Central memory CD4-positive, alpha-beta T cell (primary cell): ENCODE results near the gene PRKAR1B.
"Not testable (repeated sequence)": the region's sequence is repeated elsewhere in the genome, so short reads cannot be mapped to it uniquely, and the experiment has no call there.

ENCODE experiments used
- DNase-seq: peaks from one replicate; pipeline ENCODE4 v3.0.0; 2022

PRKAR1B gene

DNA sequence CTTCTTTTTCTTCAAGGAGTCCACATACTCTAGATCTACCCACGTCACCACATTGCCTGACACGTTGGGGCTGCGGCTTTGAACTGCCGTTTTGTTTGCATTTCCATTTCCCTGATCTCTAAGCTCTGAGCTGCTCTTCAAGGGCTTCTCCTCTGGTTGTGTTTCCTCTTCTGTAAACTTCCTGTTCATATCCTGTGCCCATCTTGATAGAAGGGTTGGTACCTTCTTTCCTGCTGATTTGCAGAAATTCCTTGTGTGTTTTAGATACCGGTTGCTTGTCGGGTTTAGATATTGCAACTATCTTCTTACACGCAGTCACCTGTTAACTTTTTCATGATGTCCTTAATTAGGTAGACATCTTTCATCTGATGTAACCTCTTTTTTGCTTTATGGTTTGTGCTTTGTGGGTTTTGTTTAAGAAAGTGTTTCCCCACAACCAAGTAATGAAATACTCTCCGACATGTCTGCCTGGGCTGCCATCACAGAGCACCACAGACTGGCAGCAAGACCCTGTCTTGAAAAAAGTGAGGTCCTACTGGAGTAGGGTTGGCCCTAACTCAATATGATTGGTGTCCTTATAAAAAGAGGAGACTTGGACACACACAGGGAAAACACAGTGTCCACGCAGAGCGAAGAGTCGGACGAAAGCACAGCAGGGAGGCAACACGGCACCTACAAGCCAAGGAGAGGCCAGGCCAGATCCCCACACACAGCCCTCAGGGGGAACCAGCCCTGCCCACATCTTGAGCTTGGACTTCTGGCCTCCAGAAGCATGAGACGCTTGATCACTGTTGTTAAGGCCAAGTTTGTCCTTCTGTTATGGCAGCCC is 108.3 kb downstream of the PRKAR1B start:
- DNase-seq, result peak; percentile 89

- no peak for DNase-seq
These were observed 109.2 kb downstream of the PRKAR1B start for GRCh38 chr7:617614-618538.

DNA sequence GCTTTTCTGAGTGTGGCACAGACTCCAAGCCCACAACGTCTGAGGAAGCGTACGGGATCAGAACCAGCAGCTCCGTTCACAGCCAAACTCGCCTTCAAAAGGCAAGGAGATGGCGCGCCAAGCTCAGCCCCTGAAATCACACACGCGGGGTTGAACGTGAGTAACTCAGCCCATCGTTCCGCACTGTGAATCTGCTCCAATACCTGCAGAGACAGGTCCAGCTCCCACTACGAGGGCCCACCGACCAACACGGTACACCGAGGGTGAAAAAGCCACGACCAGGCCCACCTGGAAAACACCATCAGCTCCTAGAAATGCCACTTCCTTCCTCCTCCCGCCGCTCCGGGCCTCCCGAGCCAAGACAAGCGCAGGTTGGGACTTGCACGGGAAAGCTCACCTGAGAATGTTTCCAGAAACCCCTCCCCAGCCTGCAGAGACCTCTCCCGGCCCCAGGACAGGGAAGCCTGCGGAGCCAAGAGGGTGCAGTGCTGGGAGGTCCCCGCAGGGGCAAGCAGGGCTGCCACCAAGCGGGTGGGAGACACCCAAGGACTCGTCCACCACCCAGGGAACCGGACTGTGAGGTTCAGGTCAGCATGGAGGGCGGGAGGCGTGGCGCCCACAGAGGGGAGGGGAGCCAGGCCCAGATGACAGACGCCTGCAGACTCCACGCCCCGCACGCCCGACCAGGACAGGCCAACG is 113.5 kb downstream of the PRKAR1B start:
- DNase-seq, result no peak

- not testable (repeated sequence) for DNase-seq
These were observed 115.2 kb downstream of the PRKAR1B start for GRCh38 chr7:611837-612236.

- DNase-seq, result no peak
These were observed 115.7 kb downstream of the PRKAR1B start for GRCh38 chr7:611281-611810.

GRCh38 chr7:610531-611280 is 116.4 kb downstream of the PRKAR1B start:
- DNase-seq, result no peak

DNA sequence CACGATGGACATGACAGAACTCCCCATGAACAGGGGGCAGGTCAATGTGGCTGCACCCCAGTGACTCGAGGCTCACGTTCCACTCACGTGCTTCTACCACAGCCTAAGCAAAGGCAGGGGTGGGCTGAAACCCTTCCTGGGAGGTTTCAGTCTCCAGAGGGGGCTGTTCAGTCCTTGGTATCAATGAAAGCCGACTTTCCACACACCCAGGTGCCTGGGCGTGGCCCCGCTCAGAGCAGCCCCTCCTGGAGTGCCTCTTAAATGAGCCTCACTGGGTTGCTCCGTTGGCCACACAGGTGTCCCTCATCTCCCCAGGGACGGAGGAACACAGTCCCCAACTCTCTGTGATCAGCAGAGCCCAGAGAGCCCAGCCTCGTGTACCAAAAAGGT is 116.9 kb downstream of the PRKAR1B start:
- DNase-seq, result no peak

- DNase-seq, result no peak
These were observed 117.7 kb downstream of the PRKAR1B start for GRCh38 chr7:609365-609764.

DNA sequence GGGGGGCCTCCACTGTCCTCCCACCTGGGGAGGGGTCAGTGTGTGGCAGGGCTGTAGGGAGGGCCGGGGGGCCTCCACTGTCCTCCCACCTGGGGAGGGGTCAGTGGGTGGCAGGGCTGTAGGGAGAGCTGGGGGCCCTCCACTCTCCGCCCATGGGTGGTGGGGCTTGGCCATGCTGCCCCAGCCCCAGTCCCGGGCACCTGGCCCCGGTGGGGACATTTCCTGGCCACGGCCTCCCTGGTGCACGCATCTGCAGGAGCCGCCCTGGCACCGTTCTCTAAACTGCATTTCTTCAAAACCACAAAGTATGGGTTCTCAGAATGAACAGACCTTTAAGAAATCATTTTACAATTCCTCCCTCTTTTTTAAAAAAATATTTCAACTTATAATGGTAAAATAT is 118.1 kb downstream of the PRKAR1B start:
- DNase-seq, result no peak

GRCh38 chr7:608361-608760 is 118.7 kb downstream of the PRKAR1B start:
- DNase-seq, result no peak

DNA sequence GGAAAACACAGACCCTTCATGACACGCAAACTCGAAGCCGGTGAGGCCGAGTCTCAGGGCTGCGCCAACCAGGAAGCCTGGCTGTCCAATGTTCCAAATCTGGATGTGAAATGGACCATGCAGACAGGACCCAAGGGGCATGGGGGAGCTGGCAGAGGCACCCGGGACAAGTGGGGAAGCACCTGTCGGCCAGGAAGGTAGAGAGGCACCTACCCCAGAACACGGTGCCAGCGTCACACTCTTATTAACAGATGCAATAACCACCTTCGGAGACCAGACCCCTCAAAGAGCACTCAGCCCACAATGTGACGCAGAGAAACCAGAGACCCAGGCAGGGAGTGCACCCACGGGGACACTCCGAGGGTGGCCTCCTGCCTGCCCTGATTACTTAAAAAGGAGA is 119.1 kb downstream of the PRKAR1B start:
- no peak for DNase-seq

GRCh38 chr7:605661-606450 is 121.2 kb downstream of the PRKAR1B start:
- no peak for DNase-seq

DNA sequence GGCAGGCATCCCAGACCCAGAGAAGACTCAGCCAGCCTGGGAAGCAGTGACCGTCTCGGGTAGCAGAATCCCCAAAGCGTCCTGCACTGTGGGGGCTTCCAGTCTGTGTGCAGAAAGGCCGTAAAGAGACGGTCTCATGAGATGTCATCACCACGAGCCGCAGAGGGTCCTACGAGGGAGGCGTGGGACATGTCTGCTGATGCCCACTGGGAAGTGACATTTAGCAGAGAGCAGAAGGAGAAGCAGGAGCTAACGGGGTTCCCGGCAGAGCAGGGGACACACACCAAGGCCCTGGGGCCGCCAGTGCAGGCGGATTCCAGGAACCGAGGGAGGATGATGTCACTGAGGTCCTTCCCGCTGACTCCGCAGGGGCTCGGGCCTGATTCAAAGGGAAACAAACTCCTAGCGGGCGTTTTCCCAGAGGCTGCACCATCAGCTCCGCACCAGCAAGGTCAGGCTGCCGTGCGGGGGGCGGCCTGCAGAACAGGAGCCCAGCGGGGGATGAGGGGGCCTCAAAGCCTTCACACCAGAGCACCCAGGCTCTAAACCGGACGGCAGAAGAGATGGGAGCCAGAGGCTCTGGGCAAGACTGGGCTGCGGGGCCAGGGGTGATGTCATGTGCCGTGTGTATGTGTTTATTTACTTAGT is 122.1 kb downstream of the PRKAR1B start:
- no peak for DNase-seq

DNA sequence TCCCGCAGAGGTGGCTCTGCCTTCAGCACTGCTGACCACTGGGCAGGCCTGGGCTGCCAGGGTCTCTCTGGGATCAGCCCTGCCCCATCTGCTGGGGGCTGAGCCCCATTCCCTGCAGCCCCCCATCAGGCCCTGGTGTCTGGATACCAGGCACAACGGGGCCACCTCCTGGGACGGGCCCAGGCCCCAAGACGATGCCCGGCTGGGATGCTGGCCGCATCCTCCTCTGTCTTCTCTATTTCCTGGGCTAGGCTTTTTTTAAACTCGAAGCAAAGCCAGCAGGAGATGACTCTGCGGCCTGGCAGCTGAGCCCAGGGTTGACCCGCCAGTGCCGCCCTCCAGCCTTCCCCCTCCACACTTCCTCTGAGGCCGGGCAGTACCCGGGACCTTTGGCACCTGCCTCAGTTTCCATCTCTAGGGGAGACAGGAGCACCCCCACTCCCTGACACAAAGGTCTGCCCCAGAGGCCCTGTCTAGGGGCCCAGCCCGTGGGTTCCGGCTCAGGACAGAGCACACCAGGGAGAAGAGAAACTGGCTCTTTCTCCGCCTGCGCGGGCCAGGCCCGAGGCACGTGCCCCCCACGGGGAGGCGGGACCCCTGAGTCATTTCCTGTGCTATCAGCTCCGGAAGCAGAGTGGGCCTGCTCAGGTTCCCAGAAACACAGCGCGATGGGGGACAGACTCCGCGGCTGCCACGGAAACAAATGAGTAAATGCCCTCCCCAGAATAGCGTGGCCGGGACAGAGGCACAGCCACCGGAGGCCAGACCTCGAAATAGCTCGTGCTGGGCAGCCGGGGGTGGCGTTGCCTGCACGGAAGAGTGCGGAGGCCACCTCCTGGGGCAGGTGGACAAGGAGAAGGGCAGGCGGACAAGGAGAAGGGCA is 122.8 kb downstream of the PRKAR1B start:
- DNase-seq, result peak; percentile 90

DNA sequence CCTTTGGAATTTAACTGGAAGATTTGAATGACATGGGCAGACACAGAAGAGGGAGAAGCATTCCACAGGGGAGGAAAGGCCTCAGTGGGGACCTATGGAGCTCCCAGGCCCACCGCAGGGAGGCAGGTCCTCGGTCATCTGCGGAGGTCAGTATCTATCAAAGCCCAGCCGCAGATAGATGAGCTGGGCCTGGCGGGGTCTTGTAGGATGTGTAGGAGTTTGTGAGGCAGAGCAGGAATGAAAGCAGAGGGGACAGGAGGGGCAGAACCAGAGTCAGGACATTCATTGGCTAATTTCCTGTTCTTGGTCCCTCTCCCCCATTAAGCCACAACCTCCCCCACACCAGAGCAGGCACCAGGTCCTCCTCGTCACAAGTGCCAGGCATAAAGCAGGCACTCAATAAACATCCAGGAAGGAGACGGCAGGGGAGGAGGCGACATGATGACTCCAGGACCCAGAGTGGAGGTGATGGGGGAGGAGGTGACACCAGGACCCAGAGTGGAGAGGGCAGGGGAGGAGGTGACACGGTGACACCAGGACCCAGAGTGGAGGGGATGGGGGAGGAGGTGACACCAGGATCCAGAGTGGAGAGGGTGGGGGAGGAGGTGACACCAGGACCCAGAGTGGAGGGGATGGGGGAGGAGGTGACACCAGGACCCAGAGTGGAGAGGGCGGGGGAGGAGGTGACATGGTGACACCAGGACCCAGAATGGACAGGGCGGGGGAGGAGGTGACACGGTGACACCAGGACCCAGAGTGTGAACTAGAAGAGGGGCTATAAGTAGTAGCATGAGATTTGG is 123.7 kb downstream of the PRKAR1B start:
- no peak for DNase-seq

DNA sequence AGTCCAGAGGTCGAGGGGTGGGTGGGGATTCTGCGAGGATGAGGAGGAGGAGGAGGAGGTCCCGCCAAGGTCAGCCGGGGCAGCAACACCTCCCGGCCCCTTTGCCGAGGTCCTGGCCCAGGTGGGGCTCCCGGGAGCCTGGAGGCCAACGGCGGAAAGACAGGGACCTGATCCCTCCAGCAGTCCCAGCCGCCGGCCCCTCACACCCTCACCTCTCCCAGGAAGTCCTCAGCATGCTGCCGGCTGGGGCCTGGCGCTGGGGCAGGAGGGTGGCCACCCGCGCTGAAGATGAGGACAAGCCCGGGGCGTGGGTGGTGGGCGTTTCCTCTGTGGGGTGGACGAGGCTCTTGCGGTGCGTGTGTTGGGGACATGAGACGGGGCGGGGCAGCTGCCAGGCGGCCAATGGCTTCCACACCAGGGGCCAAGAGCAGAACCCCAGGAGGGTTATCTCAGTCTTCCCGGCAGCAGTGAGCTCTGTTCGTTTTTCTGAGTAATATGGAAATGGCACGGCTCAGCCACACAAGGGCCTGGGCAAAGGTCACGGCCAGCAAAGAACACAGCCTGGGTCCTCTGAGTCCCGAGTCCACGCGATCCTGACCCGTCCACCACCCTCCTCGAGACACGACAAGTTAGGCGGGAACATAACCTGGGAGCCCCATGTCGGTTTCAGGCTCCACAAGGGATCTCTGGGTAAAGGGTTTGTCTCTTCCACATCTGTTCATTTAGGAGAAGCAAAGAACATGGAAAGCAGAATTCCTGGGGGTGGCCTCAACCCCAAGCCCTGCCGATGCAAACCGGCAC is 124.5 kb downstream of the PRKAR1B start:
- no peak for DNase-seq

GRCh38 chr7:601595-602340 is 125.3 kb downstream of the PRKAR1B start:
- DNase-seq, result peak; percentile 78
